Memory B cell (primary cell): ENCODE results near the gene TMEM239.
"Not testable (repeated sequence)": the region's sequence is repeated elsewhere in the genome, so short reads cannot be mapped to it uniquely, and the experiment has no call there.

Experiments
- ATAC-seq: fragments of 150-1000 bp; cut with Tn5 transposase; 2 replicates; pipeline ENCODE4 v1.10.0; 2021; ENCODE audit warnings: low read depth, mild to moderate bottlenecking, moderate library complexity
- DNase-seq, 2 donors: peaks; one replicate each; pipeline ENCODE4 v3.0.0; 2022; ENCODE audit warnings: low spot score in 2 of 2
- H3K27ac Mint-ChIP-seq: one replicate; pipeline ENCODE4 v1.8.0; 2022; ENCODE audit warnings: mild to moderate bottlenecking, moderate library complexity, mixed read lengths
- H3K27me3 Mint-ChIP-seq: one replicate; pipeline ENCODE4 v1.8.0; 2022; ENCODE audit warnings: mixed read lengths
- H3K36me3 Mint-ChIP-seq: one replicate; pipeline ENCODE4 v1.8.0; 2022; ENCODE audit warnings: mild to moderate bottlenecking, mixed read lengths
- H3K4me1 Mint-ChIP-seq: one replicate; pipeline ENCODE4 v1.8.0; 2022; ENCODE audit warnings: mixed read lengths
- H3K4me3 Mint-ChIP-seq: one replicate; pipeline ENCODE4 v1.8.0; 2022; ENCODE audit warnings: mild to moderate bottlenecking, moderate library complexity, mixed read lengths
- H3K9me3 Mint-ChIP-seq: one replicate; pipeline ENCODE4 v1.8.0; 2022; ENCODE audit warnings: mixed read lengths

Gene TMEM239

GRCh38 chr20:2805689-2806350, 10.3 kb upstream of the TMEM239 start:
- no peak for DNase-seq
- Mint-ChIP-seq H3K27me3 (peaks cover 29% of the 10 kb centered on the region), H3K4me3 (no peak overlapping the region), H3K27ac (no peak overlapping the region), H3K4me1 (peaks cover 6% of the 10 kb centered on the region), H3K9me3 (peaks cover 2% of the 10 kb centered on the region), H3K36me3 (no peaks in the 10 kb centered on the region)
- ATAC-seq: no peak

- no peak overlapping the region for H3K27ac Mint-ChIP-seq
Measured at GRCh38 chr20:2806351-2806701, 9.8 kb upstream of the TMEM239 start.

GRCh38 chr20:2807019-2807418, 9.1 kb upstream of the TMEM239 start:
- H3K9me3 Mint-ChIP-seq: peaks cover 4% of the 10 kb centered on the region
- ATAC-seq: no peak
- peaks cover 2% of the 10 kb centered on the region for H3K4me1 Mint-ChIP-seq
- no peaks in the 10 kb centered on the region for H3K36me3 Mint-ChIP-seq
- no peak overlapping the region for H3K4me3 Mint-ChIP-seq
- peaks cover 30% of the 10 kb centered on the region for H3K27me3 Mint-ChIP-seq
- no peak for DNase-seq
- H3K27ac Mint-ChIP-seq: no peak overlapping the region

More at GRCh38 chr20:2806351-2806701, 9.8 kb upstream of the TMEM239 start:
- ATAC-seq: no peak
- H3K36me3 Mint-ChIP-seq: no peaks in the 10 kb centered on the region
- H3K27me3 Mint-ChIP-seq: peaks cover 30% of the 10 kb centered on the region
- no peak overlapping the region for H3K4me3 Mint-ChIP-seq
- H3K4me1 Mint-ChIP-seq: peaks cover 2% of the 10 kb centered on the region
- H3K9me3 Mint-ChIP-seq: peaks cover 2% of the 10 kb centered on the region
- no peak for DNase-seq

- H3K27ac Mint-ChIP-seq, H3K4me3 Mint-ChIP-seq, H3K9me3 Mint-ChIP-seq, H3K4me1 Mint-ChIP-seq, ATAC-seq, H3K36me3 Mint-ChIP-seq, DNase-seq: not testable (repeated sequence)
- peaks cover 29% of the 10 kb centered on the region for H3K27me3 Mint-ChIP-seq
Measured at GRCh38 chr20:2807929-2808328, 8.2 kb upstream of the TMEM239 start.

- Mint-ChIP-seq H3K4me1 (peaks cover 2% of the 10 kb centered on the region), H3K27ac (no peak overlapping the region), H3K4me3 (no peak overlapping the region), H3K9me3 (peaks cover 7% of the 10 kb centered on the region), H3K36me3 (no peaks in the 10 kb centered on the region), H3K27me3 (peaks cover 29% of the 10 kb centered on the region)
- DNase-seq (no peak), ATAC-seq (no peak)
Measured at GRCh38 chr20:2809690-2810089, 6.5 kb upstream of the TMEM239 start.

- DNase-seq: no peak
- no peak for ATAC-seq
- no peak overlapping the region for H3K27ac Mint-ChIP-seq
- no peaks in the 10 kb centered on the region for H3K4me1 Mint-ChIP-seq
- peaks cover 7% of the 10 kb centered on the region for H3K9me3 Mint-ChIP-seq
- peaks cover 22% of the 10 kb centered on the region for H3K27me3 Mint-ChIP-seq
- H3K4me3 Mint-ChIP-seq: no peak overlapping the region
- H3K36me3 Mint-ChIP-seq: no peaks in the 10 kb centered on the region
Measured at GRCh38 chr20:2812189-2812588, 4.0 kb upstream of the TMEM239 start.

GRCh38 chr20:2814076-2814475, 2.1 kb upstream of the TMEM239 start:
- no peaks in the 10 kb centered on the region for H3K4me1 Mint-ChIP-seq
- DNase-seq: no peak
- H3K27ac Mint-ChIP-seq: no peak overlapping the region
- no peak for ATAC-seq
- H3K9me3 Mint-ChIP-seq: peaks cover 6% of the 10 kb centered on the region
- H3K4me3 Mint-ChIP-seq: no peak overlapping the region
- no peaks in the 10 kb centered on the region for H3K36me3 Mint-ChIP-seq
- peaks cover 31% of the 10 kb centered on the region for H3K27me3 Mint-ChIP-seq

GRCh38 chr20:2814587-2815051, 1.5 kb upstream of the TMEM239 start, which contains the start of gene C20orf141:
Gene C20orf141 (plus strand): TSS chr20:2814987. CDS start chr20:2815185, 198 bp downstream.
- DNase-seq: no peak
- H3K27me3 Mint-ChIP-seq: peaks cover 30% of the 10 kb centered on the region
- no peak for ATAC-seq

GRCh38 chr20:2815242-2815900, 793 bp upstream of the TMEM239 start:
- no peak overlapping the region for H3K27ac Mint-ChIP-seq
- H3K36me3 Mint-ChIP-seq: no peaks in the 10 kb centered on the region
- H3K4me1 Mint-ChIP-seq: peaks cover 3% of the 10 kb centered on the region
- peaks cover 37% of the 10 kb centered on the region for H3K27me3 Mint-ChIP-seq
- no peak overlapping the region for H3K4me3 Mint-ChIP-seq
- H3K9me3 Mint-ChIP-seq: peaks cover 5% of the 10 kb centered on the region
- no peak for ATAC-seq
- DNase-seq: no peak

More at GRCh38 chr20:2814587-2815051, 1.5 kb upstream of the TMEM239 start, which contains the start of gene C20orf141:
- Mint-ChIP-seq H3K9me3 (peaks cover 5% of the 10 kb centered on the region), H3K27ac (no peak within 1 kb of the TSS), H3K4me3 (no peak within 1 kb of the TSS), H3K4me1 (no peaks in the 10 kb centered on the region), H3K36me3 (no peaks in the 10 kb centered on the region)

- H3K4me1 Mint-ChIP-seq: peaks cover 6% of the 10 kb centered on the region
- peaks cover 4% of the 10 kb centered on the region for H3K9me3 Mint-ChIP-seq
- H3K27me3 Mint-ChIP-seq: peaks cover 38% of the 10 kb centered on the region
- ATAC-seq (no peak), DNase-seq (no peak)
- no peak overlapping the region for H3K27ac Mint-ChIP-seq
- no peaks in the 10 kb centered on the region for H3K36me3 Mint-ChIP-seq
- no peak overlapping the region for H3K4me3 Mint-ChIP-seq
Measured at GRCh38 chr20:2816583-2817340, 598 bp downstream of the TMEM239 start.

- H3K4me1 Mint-ChIP-seq: peaks cover 6% of the 10 kb centered on the region
- no peak overlapping the region for H3K4me3 Mint-ChIP-seq
- H3K9me3 Mint-ChIP-seq: peaks cover 2% of the 10 kb centered on the region
- no peak overlapping the region for H3K27ac Mint-ChIP-seq
- no peaks in the 10 kb centered on the region for H3K36me3 Mint-ChIP-seq
- H3K27me3 Mint-ChIP-seq: peaks cover 37% of the 10 kb centered on the region
- ATAC-seq (no peak), DNase-seq (no peak)
Measured at GRCh38 chr20:2817341-2817726, 1.2 kb downstream of the TMEM239 start.

- no peak for ATAC-seq
- no peak for DNase-seq
- no peak overlapping the region for H3K27ac Mint-ChIP-seq
- H3K4me1 Mint-ChIP-seq: peaks cover 6% of the 10 kb centered on the region
- no peaks in the 10 kb centered on the region for H3K36me3 Mint-ChIP-seq
- H3K4me3 Mint-ChIP-seq: no peak overlapping the region
- H3K9me3 Mint-ChIP-seq: no peaks in the 10 kb centered on the region
- H3K27me3 Mint-ChIP-seq: peaks cover 36% of the 10 kb centered on the region
Measured at GRCh38 chr20:2817891-2818595, 1.9 kb downstream of the TMEM239 start.

GRCh38 chr20:2820084-2820895, 4.1 kb downstream of the TMEM239 start:
- DNase-seq (no peak), ATAC-seq (no peak)
- Mint-ChIP-seq H3K27me3 (peaks cover 29% of the 10 kb centered on the region), H3K36me3 (no peaks in the 10 kb centered on the region), H3K4me1 (peaks cover 6% of the 10 kb centered on the region), H3K9me3 (no peaks in the 10 kb centered on the region), H3K27ac (no peak overlapping the region), H3K4me3 (no peak overlapping the region)
